ENCODE measurements around the gene HYAL3. TPM values are rescaled to one million over a fixed set of nuclear protein-coding genes. Genes with fewer than 3 reads are reported as not detected.

HYAL3 gene
- total and polyA plus RNA-seq, 2 of the 13 experiments (the other 11 are each of a cell fraction or from before 2014, with no cell fraction given) = 5.5 to 10.4 TPM

DNA sequence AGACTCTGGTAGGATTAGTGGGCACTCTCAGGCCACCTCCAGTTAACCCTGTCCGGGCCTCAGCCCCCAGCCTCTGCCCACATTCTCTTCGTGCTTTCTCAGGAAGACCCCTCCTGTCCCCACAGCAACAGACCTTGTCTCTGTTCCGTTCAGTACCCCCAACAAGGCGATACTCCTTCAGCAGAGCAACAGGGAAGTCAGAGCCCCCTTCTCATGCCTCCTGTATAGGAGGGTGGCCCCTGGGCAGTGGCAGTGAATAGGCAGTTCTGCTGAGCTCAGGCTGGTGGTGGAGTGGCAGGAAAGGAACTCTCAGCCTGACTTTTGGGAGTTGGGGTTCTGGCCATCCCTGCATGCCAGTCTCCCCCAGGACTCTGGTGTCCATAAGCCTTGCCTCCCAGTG lies 29.7 kb downstream of the HYAL3 start (continued):
- TF ChIP-seq, protein P1, sequence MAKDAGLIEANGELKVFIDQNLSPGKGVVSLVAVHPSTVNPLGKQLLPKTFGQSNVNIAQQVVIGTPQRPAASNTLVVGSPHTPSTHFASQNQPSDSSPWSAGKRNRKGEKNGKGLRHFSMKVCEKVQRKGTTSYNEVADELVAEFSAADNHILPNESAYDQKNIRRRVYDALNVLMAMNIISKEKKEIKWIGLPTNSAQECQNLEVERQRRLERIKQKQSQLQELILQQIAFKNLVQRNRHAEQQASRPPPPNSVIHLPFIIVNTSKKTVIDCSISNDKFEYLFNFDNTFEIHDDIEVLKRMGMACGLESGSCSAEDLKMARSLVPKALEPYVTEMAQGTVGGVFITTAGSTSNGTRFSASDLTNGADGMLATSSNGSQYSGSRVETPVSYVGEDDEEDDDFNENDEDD (CRISPR knock-in tag; IDR thresholded peaks at IDR 0.05; ENCODE audit: borderline replicate concordance) = 0 out of 2 replicates have a peak, but pooled peaks have one; percentile 6
- no peak for TF ChIP-seq ZNF773 (CRISPR knock-in tag; IDR thresholded peaks at IDR 0.05; ENCODE audit: borderline replicate concordance)
- TF ChIP-seq, protein P2, sequence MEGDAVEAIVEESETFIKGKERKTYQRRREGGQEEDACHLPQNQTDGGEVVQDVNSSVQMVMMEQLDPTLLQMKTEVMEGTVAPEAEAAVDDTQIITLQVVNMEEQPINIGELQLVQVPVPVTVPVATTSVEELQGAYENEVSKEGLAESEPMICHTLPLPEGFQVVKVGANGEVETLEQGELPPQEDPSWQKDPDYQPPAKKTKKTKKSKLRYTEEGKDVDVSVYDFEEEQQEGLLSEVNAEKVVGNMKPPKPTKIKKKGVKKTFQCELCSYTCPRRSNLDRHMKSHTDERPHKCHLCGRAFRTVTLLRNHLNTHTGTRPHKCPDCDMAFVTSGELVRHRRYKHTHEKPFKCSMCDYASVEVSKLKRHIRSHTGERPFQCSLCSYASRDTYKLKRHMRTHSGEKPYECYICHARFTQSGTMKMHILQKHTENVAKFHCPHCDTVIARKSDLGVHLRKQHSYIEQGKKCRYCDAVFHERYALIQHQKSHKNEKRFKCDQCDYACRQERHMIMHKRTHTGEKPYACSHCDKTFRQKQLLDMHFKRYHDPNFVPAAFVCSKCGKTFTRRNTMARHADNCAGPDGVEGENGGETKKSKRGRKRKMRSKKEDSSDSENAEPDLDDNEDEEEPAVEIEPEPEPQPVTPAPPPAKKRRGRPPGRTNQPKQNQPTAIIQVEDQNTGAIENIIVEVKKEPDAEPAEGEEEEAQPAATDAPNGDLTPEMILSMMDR (CRISPR knock-in tag; IDR thresholded peaks at IDR 0.05) = no peak
- TF ChIP-seq CEBPB (IDR thresholded peaks at IDR 0.05; ENCODE audit: borderline replicate concordance, low read depth, low read length) = no peak
- TF ChIP-seq, protein P3, sequence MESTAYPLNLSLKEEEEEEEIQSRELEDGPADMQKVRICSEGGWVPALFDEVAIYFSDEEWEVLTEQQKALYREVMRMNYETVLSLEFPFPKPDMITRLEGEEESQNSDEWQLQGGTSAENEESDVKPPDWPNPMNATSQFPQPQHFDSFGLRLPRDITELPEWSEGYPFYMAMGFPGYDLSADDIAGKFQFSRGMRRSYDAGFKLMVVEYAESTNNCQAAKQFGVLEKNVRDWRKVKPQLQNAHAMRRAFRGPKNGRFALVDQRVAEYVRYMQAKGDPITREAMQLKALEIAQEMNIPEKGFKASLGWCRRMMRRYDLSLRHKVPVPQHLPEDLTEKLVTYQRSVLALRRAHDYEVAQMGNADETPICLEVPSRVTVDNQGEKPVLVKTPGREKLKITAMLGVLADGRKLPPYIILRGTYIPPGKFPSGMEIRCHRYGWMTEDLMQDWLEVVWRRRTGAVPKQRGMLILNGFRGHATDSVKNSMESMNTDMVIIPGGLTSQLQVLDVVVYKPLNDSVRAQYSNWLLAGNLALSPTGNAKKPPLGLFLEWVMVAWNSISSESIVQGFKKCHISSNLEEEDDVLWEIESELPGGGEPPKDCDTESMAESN (CRISPR knock-in tag; conservative IDR thresholded peaks at IDR 0.05) = 0 out of 2 replicates have a peak, but pooled peaks have one; percentile 71

DNA sequence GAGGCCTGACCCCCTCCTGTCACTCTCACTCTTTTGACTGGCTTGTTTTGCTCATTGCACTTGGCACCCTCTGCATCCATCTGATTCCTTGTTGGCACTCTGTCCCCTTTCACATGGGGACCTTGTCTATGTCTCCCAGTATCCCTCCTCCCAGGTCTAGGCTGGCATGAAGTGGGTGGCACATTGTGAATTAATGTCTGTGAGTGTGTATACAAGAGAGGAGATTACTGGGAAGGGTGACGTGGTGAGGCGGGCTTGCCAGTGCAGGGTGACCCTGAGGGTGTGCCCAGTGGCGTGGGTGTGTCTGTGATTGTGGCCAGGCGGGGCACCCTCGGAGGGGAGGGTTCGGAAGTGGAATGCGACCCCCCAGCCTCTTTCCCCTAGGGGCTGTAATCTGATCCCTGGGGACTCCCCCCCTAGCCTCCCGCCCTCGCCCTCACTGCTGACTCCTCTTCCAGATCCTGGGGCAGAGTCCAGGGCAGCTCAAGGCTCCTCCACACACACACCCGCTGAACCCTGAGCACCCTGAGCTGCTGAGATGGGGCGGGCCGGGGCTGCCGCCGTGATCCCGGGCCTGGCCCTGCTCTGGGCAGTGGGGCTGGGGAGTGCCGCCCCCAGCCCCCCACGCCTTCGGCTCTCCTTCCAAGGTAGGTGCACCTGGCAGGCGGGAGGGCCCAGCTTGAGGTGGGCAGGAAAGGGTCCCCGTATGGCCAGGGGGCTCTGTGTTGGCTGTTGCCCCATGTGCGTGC lies 30.3 kb downstream of the HYAL3 start, which contains the start of gene SEMA3B:
SEMA3B (plus strand) TSS at position 445 of the 749 bp plus-strand sequence; CDS start at position 539, 94 bp downstream.
- ATAC-seq = peak; percentile 11
- POLR2A ChIA-PET = interaction anchor here (1.0 to 5.5 kb wide), 12 partner anchors 8 to 73 kb away, joined by 3 to 155 read pairs (median 8); partner anchors contain the start of genes GNAI2, HYAL2, HYAL3 and IFRD2
- intact Hi-C loops (cut with micrococcal nuclease; ENCODE audit: unreplicated experiment) (no loop called here), in situ Hi-C loops (cut with HindIII; ENCODE audit: extremely low pct_ligation_motif_present, low pct_unique_long_range_greater_than_20kb) (no loop called here)
- CTCF ChIA-PET (ENCODE audit: low intra/inter-chr PET ratio, low total read pairs) = no interaction called here
- peak within 1 kb of the TSS; percentile 98 for H3K4me2 ChIP-seq (ENCODE audit: low read depth, low read length)
- peaks cover 33% of the 10 kb centered on the region for H3K79me2 ChIP-seq (ENCODE audit: insufficient read depth, low read length)
- no peaks in the 10 kb centered on the region for H4K20me1 ChIP-seq (ENCODE audit: insufficient read depth, low read length)
- H3K4me3 ChIP-seq (replicated peaks in 1 of 3; ENCODE audit: insufficient read depth in 1 of 3, low read depth in 2 of 3, low read length in 3 of 3) = peak within 1 kb of the TSS; percentile 71 to 88 (median 83)
- peak; percentile 71 for DNase-seq (ENCODE audit: low spot score)
- no TSS peak for BruUV-seq (replicated peaks)
- H3K9me3 ChIP-seq (ENCODE audit: low read length) = no peaks in the 10 kb centered on the region
- no peak within 1 kb of the TSS for H2AFZ ChIP-seq (ENCODE audit: low read length)
- peak within 1 kb of the TSS; percentile 88 for H3K27ac ChIP-seq (ENCODE audit: extremely low read length, insufficient read depth, low read length)
- peaks cover 88% of the 10 kb centered on the region for H3K4me1 ChIP-seq (ENCODE audit: insufficient read depth, low read length)
- FAIRE-seq = no peak
- WGBS (ENCODE audit: low lambda C conversion rate) = 3% methylated on average over 6 of the region's 21 CpGs
- peaks cover 0 to 2% of the 10 kb centered on the region in 2 experiments; a peak in 3 of 5 replicates for H3K36me3 ChIP-seq (replicated peaks in 1 of 2; ENCODE audit: control insufficient read depth in 1 of 2, insufficient read depth in 2 of 2, low read length in 2 of 2)
- no peaks in the 10 kb centered on the region; a peak in 1 of 5 replicates for H3K27me3 ChIP-seq (ENCODE audit: control insufficient read depth in 1 of 2, insufficient read depth in 2 of 2, low read length in 2 of 2)
- H3K9ac ChIP-seq (ENCODE audit: insufficient read depth, low read depth, low read length) = peak within 1 kb of the TSS; percentile 94
- TF ChIP-seq SCMH1 (CRISPR knock-in tag; IDR thresholded peaks at IDR 0.05; ENCODE audit: borderline replicate concordance) (no peak), SOX13 (IDR thresholded peaks at IDR 0.05) (no peak), SOX13 (CRISPR knock-in tag; conservative IDR thresholded peaks at IDR 0.05 in 1 of 2, IDR thresholded peaks at IDR 0.05 in 1 of 2) (peak in 1 of 2 experiments; percentile 26; a peak in 1 of 4 replicates), GZF1 (CRISPR knock-in tag; IDR thresholded peaks at IDR 0.05) (no peak), NFKBIZ (CRISPR knock-in tag; IDR thresholded peaks at IDR 0.05) (no peak), GATAD1 (CRISPR knock-in tag; IDR thresholded peaks at IDR 0.05) (peak; percentile 32; the same call in 1 of the 2 replicates), ZNF567 (CRISPR knock-in tag; IDR thresholded peaks at IDR 0.05; ENCODE audit: borderline replicate concordance) (no peak), ZMYM3 (CRISPR knock-in tag; IDR thresholded peaks at IDR 0.05) (no peak)
- TF ChIP-seq, protein P4, sequence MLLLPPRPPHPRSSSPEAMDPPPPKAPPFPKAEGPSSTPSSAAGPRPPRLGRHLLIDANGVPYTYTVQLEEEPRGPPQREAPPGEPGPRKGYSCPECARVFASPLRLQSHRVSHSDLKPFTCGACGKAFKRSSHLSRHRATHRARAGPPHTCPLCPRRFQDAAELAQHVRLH (CRISPR knock-in tag; IDR thresholded peaks at IDR 0.05; ENCODE audit: borderline replicate concordance, low read depth) = no peak
- TF ChIP-seq, protein P5, sequence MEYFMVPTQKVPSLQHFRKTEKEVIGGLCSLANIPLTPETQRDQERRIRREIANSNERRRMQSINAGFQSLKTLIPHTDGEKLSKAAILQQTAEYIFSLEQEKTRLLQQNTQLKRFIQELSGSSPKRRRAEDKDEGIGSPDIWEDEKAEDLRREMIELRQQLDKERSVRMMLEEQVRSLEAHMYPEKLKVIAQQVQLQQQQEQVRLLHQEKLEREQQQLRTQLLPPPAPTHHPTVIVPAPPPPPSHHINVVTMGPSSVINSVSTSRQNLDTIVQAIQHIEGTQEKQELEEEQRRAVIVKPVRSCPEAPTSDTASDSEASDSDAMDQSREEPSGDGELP (IDR thresholded peaks at IDR 0.05; ENCODE audit: borderline replicate concordance, low read depth) = peak; percentile 48; the same call in 1 of the 2 replicates
